H1 (cell line): ENCODE results near the gene ACO1. TPM values are rescaled to one million over a fixed set of nuclear protein-coding genes. Genes with fewer than 3 reads are reported as not detected.

Source experiments
- CTCF ChIA-PET: fragments of 300-600 bp; sonication (Branson Sonifier 250); formaldehyde crosslinking; loops from one replicate; lab custom pipeline; 2021; ENCODE audit not compliant: partially characterized antibody; lab: Charles Lee
- POLR2A ChIA-PET: fragments of 300-600 bp; sonication (Branson Sonifier 250); formaldehyde crosslinking; loops from one replicate; lab custom pipeline; 2021; ENCODE audit warnings: inconsistent platforms; ENCODE audit not compliant: partially characterized antibody; lab: Charles Lee
- DNase-seq, 2 experiments: peaks; one replicate each; pipeline versions ENCODE4 v3.0.0 to v3.0.0-alpha.2; 2010 to 2022; ENCODE audit warnings: low spot score in 2 of 2, low read depth in 1 of 2, mixed read lengths in 1 of 2
- FAIRE-seq: peaks from 2 replicates; lab custom pipeline; 2011; peaks lifted over from hg19 to GRCh38; lab: Jason Lieb, UNC
- H2AFZ ChIP-seq: 2 replicates; pipeline ENCODE4 v1.8.1; 2012; ENCODE audit warnings: low read length, inconsistent platforms
- H2AK5ac ChIP-seq: 2 replicates; pipeline ENCODE4 v1.6.1; 2013; ENCODE audit warnings: low read depth, low read length
- H2BK120ac ChIP-seq: replicated peaks from 2 replicates; pipeline ENCODE3; 2013; ENCODE audit warnings: low read depth, low read length, inconsistent platforms
- H2BK12ac ChIP-seq: 2 replicates; pipeline ENCODE4 v1.6.1; 2013; ENCODE audit warnings: low read depth, low read length
- H2BK15ac ChIP-seq: 2 replicates; pipeline ENCODE4 v1.6.1; 2013; ENCODE audit warnings: low read length
- H2BK20ac ChIP-seq: 2 replicates; pipeline ENCODE4 v1.6.1; 2013; ENCODE audit warnings: low read length
- H2BK5ac ChIP-seq: 2 replicates; pipeline ENCODE4 v1.6.1; 2013; ENCODE audit warnings: low read depth, low read length
- H3K14ac ChIP-seq: 2 replicates; pipeline ENCODE4 v1.6.1; 2013; ENCODE audit warnings: inconsistent platforms; ENCODE audit not compliant: insufficient read length
- H3K18ac ChIP-seq: 2 replicates; pipeline ENCODE4 v1.6.1; 2013; ENCODE audit warnings: low read length; ENCODE audit errors: extremely low read depth
- H3K23ac ChIP-seq: 2 replicates; pipeline ENCODE4 v1.6.1; 2013; ENCODE audit warnings: inconsistent platforms; ENCODE audit not compliant: insufficient read length
- H3K23me2 ChIP-seq: 2 replicates; pipeline ENCODE4 v1.6.1; 2013; ENCODE audit warnings: low read depth, low read length
- H3K27ac ChIP-seq: 2 replicates; pipeline ENCODE4 v1.6.1; 2011; ENCODE audit warnings: low read depth, low read length, inconsistent platforms
- H3K27me3 ChIP-seq, 4 experiments: replicated peaks in 1 of 4; 1 replicate in 1 of 4; 2 replicates in 3 of 4; pipeline versions ENCODE4 v1.6.1 to v1.8.1; 2011 to 2013; ENCODE audit warnings: low read length in 3 of 4, mild to moderate bottlenecking in 3 of 4, inconsistent platforms in 2 of 4, mixed read lengths in 2 of 4, moderate library complexity in 1 of 4; ENCODE audit not compliant: control insufficient read depth in 3 of 4, insufficient read depth in 3 of 4; ENCODE audit errors: extremely low read depth in 1 of 4
- H3K36me3 ChIP-seq, 4 experiments: 2 replicates each; pipeline versions ENCODE4 v1.6.1 to v1.8.1; 2011 to 2013; ENCODE audit warnings: mild to moderate bottlenecking in 4 of 4, low read length in 3 of 4, moderate library complexity in 2 of 4, control low read depth in 1 of 4, inconsistent platforms in 1 of 4; ENCODE audit not compliant: insufficient read depth in 4 of 4, control insufficient read depth in 2 of 4
- H3K4ac ChIP-seq: replicated peaks from 2 replicates; pipeline ENCODE3; 2013; ENCODE audit warnings: low read length, low read depth, mixed read lengths, inconsistent platforms; ENCODE audit not compliant: insufficient read length
- H3K4me1 ChIP-seq, 4 experiments: replicated peaks in 1 of 4; 1 replicate in 1 of 4; 2 replicates in 3 of 4; pipeline versions ENCODE4 v1.6.1 to v1.8.1; 2011 to 2013; ENCODE audit warnings: low read length in 3 of 4, inconsistent platforms in 2 of 4, mixed read lengths in 1 of 4; ENCODE audit not compliant: insufficient read depth in 4 of 4, control insufficient read depth in 3 of 4
- H3K4me2 ChIP-seq, 2 experiments: 2 replicates each; pipeline versions ENCODE4 v1.6.1 to v1.8.1; 2011 to 2013; ENCODE audit warnings: low read depth in 2 of 2, low read length in 2 of 2, control low read depth in 1 of 2, inconsistent platforms in 1 of 2, mild to moderate bottlenecking in 1 of 2; ENCODE audit not compliant: insufficient read depth in 1 of 2
- H3K4me3 ChIP-seq, 4 experiments: fragments of 200-600, 300-600 bp in 1 of 4; sonication (generic), shearing (Covaris generic), sonication (Bioruptor Twin) in 1 of 4; 2 replicates each; pipeline versions ENCODE4 v1.5.1 to v1.8.1; 2011 to 2016; ENCODE audit warnings: low read length in 4 of 4, low read depth in 3 of 4, control low read depth in 2 of 4, inconsistent platforms in 2 of 4, mild to moderate bottlenecking in 2 of 4, mixed read lengths in 1 of 4, moderate library complexity in 1 of 4; ENCODE audit not compliant: insufficient read depth in 2 of 4; ENCODE audit errors: extremely low read depth in 1 of 4
- H3K56ac ChIP-seq: replicated peaks from 2 replicates; pipeline ENCODE3; 2013; ENCODE audit warnings: low read depth, mild to moderate bottlenecking, mixed read lengths, low read length, inconsistent platforms; ENCODE audit not compliant: insufficient read length
- H3K79me1 ChIP-seq: 2 replicates; pipeline ENCODE4 v1.6.1; 2013; ENCODE audit warnings: low read depth, low read length, control low read depth
- H3K79me2 ChIP-seq, 2 experiments: 2 replicates each; pipeline versions ENCODE4 v1.6.1 to v1.8.1; 2012 to 2013; ENCODE audit warnings: low read length in 2 of 2, mild to moderate bottlenecking in 2 of 2, inconsistent platforms in 1 of 2; ENCODE audit not compliant: insufficient read depth in 2 of 2, control insufficient read depth in 1 of 2
- H3K9ac ChIP-seq, 4 experiments: replicated peaks in 1 of 4; 1 replicate in 1 of 4; 2 replicates in 3 of 4; pipeline versions ENCODE4 v1.6.1 to v1.8.1; 2011 to 2013; ENCODE audit warnings: low read depth in 3 of 4, low read length in 3 of 4, control low read depth in 2 of 4, mild to moderate bottlenecking in 2 of 4, moderate library complexity in 2 of 4, inconsistent platforms in 1 of 4; ENCODE audit errors: extremely low read depth in 1 of 4
- H3K9me3 ChIP-seq, 2 experiments: 2 replicates each; pipeline versions ENCODE4 v1.6.1 to v1.8.1; 2012 to 2013; ENCODE audit warnings: mild to moderate bottlenecking in 2 of 2, moderate library complexity in 2 of 2, control low read depth in 1 of 2, inconsistent platforms in 1 of 2, low read depth in 1 of 2, low read length in 1 of 2, mixed read lengths in 1 of 2; ENCODE audit not compliant: insufficient read depth in 2 of 2
- H4K20me1 ChIP-seq, 2 experiments: replicated peaks in 1 of 2; 2 replicates each; pipeline versions ENCODE3 to v1.8.1; 2011 to 2013; ENCODE audit warnings: inconsistent platforms in 2 of 2, low read length in 2 of 2, mild to moderate bottlenecking in 1 of 2; ENCODE audit not compliant: insufficient read depth in 2 of 2, control insufficient read depth in 1 of 2
- H4K5ac ChIP-seq: 2 replicates; pipeline ENCODE4 v1.6.1; 2013; ENCODE audit warnings: low read length, low read depth, mixed read lengths, inconsistent platforms; ENCODE audit not compliant: insufficient read length
- H4K8ac ChIP-seq: 2 replicates; pipeline ENCODE4 v1.8.0; 2013; ENCODE audit warnings: mild to moderate bottlenecking, moderate library complexity, low read length, inconsistent platforms; ENCODE audit not compliant: insufficient read depth; ENCODE audit errors: extremely low read depth
- H4K91ac ChIP-seq: replicated peaks from 2 replicates; pipeline ENCODE3; 2013; ENCODE audit warnings: low read length, mixed read lengths, inconsistent platforms; ENCODE audit not compliant: insufficient read length
- WGBS, 2 experiments: shearing (Covaris generic) in 1 of 2; methylation state at CpG; one replicate each; pipeline versions ENCODE4 v1.1.6 to v1.1.7; 2013 to 2015; ENCODE audit warnings: low lambda C conversion rate in 2 of 2, mixed read lengths in 2 of 2, inconsistent platforms in 1 of 2, low coverage in 1 of 2, missing lambda C conversion rate in 1 of 2; ENCODE audit not compliant: insufficient replicate concordance in 2 of 2, insufficient coverage in 1 of 2, insufficient read length in 1 of 2; ENCODE audit errors: extremely low coverage in 1 of 2, missing lambda C conversion rate in 1 of 2; 5-methylcytosine and 5-hydroxymethylcytosine counted together
- polyA plus RNA-seq, 7 experiments: library from polyadenylated mRNA; depleted of rRNA in 3 of 7; stranded (reverse) in 5 of 7; unstranded in 2 of 7; fragments of >200 nt in 5 of 7; fragments of 200-250 nt in 2 of 7; gene quantifications; 1 replicate in 5 of 7; 2 replicates in 1 of 7; 4 replicates in 1 of 7; pipeline versions ENCODE4 v1.2.1 to v1.2.3, GENCODE V29; 2011 to 2013; ENCODE audit warnings: missing spikeins in 2 of 7, mixed read lengths in 2 of 7
- total RNA-seq: library from RNA; stranded (reverse); fragmentation: NEBNext Ultra II Directional; extraction: Animal tissue kit (Norgen Biotek cat#: 25700); gene quantifications from 2 replicates; pipeline ENCODE4 v1.2.1, GENCODE V29; 2021
- TF ChIP-seq, protein P1 (sequence below): IDR thresholded peaks from 2 replicates; pipeline ENCODE4 v1.6.1; 2011; ENCODE audit warnings: low read depth, mild to moderate bottlenecking, low read length; ENCODE audit not compliant: insufficient read depth

The ACO1 gene
- total and polyA plus RNA-seq, 2 of the 8 experiments (the other 6 are each of a cell fraction or from before 2014, with no cell fraction given) = 39.3 to 49.8 TPM

DNA sequence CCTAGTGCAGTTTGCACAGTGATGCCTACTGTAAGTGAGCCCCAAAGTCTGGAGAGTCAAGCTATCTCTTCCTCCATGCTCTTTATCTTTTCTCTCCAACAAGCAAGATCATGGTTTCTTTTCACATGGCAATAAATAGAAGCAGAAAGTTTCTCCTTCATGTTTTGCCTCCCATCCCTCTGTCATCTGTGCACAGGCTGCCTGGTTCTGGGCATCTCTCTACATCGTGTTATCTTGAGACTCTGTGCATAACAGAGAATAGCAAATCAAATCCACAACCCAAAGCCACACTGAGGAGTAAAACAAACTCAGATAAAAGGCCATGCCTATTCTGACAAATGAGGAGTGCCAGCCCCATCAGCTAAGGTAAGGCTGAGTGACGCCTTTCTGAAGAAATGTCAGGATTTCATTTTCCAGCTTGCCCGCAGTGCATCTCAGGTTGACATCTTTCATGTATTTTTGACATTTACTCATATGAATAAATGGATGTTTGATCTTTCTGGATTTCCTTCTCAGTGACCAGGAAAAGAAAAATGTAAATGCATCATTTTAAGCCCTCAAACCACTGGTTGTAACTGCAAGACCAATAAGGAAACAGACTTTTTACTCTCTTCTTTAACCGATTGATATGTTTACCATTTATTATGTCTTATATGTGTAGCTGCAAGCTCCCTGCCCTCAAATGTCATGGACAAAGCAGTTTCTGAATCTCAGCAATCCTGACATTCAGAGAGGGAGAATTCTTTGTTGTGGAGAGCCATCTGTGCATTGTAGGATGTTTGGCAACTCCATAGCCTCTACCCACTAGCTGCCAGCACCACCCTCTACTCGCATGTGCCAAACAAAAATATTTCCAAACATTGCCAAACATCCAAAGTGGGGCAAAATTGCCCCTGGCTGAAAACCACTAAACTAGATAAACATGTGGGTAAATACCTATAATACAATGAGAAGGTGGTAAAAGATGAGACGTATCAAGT is 49.2 kb upstream of the ACO1 start:
- Histone ChIP-seq H3K4me1 (peaks cover 0 to 4% (median 0%) of the 10 kb centered on the region in 4 experiments; a peak in 2 of 7 replicates), H2BK5ac (no peak overlapping the region), H4K8ac (no peak overlapping the region), H3K23ac (no peak overlapping the region), H3K79me1 (no peaks in the 10 kb centered on the region), H4K91ac (no peak overlapping the region), H2AK5ac (no peak overlapping the region; the same call in 1 of the 2 replicates), H3K14ac (no peak overlapping the region), H3K9me3 (no peaks in the 10 kb centered on the region), H3K9ac (no peak overlapping the region), H3K18ac (no peak overlapping the region), H3K4me3 (no peak overlapping the region), H2BK20ac (no peak overlapping the region), H2BK120ac (no peak overlapping the region), H3K4me2 (no peak overlapping the region), H2BK15ac (0 out of 2 replicates have a peak overlapping the region, but pooled peaks have one; percentile 33), H3K79me2 (no peaks in the 10 kb centered on the region), H4K5ac (no peak overlapping the region), H4K20me1 (no peaks in the 10 kb centered on the region), H3K27ac (no peak overlapping the region), H3K36me3 (no peaks in the 10 kb centered on the region), H3K23me2 (no peaks in the 10 kb centered on the region), H3K56ac (no peak overlapping the region), H3K4ac (no peak overlapping the region), H2AFZ (no peak overlapping the region), H3K27me3 (no peaks in the 10 kb centered on the region), H2BK12ac (peak overlapping the region; percentile 29; the same call in 1 of the 2 replicates)
- ChIA-PET POLR2A (no interaction called here), CTCF (interaction anchor here (1.0 to 1.7 kb wide), 2 partner anchors 17 to 72 kb away, joined by 3 to 4 read pairs; no protein-coding TSS in a partner anchor)
- TF ChIP-seq, protein P1, sequence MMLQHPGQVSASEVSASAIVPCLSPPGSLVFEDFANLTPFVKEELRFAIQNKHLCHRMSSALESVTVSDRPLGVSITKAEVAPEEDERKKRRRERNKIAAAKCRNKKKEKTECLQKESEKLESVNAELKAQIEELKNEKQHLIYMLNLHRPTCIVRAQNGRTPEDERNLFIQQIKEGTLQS = no peak
- no peak for FAIRE-seq
- DNase-seq = no peak
- WGBS, 2 experiments = 90% methylated on average over 6 of the region's 6 CpGs; no CpG with 5 or more reads in 1 of the 2 experiments
